AG04450 (cell line): ENCODE data around the gene CD248. TPM values are rescaled to one million over a fixed set of nuclear protein-coding genes. Genes with fewer than 3 reads are reported as not detected.

ENCODE experiments used
- CTCF ChIA-PET: fragments of 300-600, 350-600 bp; formaldehyde crosslinking; extraction: SDS; loops from one replicate; lab custom pipeline; 2022; ENCODE audit warnings: antibody characterized with exemption, inconsistent platforms; lab: Charles Lee
- POLR2A ChIA-PET: fragments of 350-600 bp; formaldehyde crosslinking; extraction: SDS; loops from one replicate; lab custom pipeline; 2021; ENCODE audit warnings: antibody characterized with exemption, inconsistent platforms; lab: Yijun Ruan, JAX
- DNase-seq: peaks from one replicate; pipeline ENCODE4 v3.0.0-alpha.2; 2011; ENCODE audit warnings: low read depth, low spot score
- H3K27ac ChIP-seq: one replicate; pipeline ENCODE4 v1.5.1; 2012; ENCODE audit warnings: low read depth, low read length, control low read depth
- H3K27me3 ChIP-seq: one replicate; pipeline ENCODE4 v1.6.0; 2012; ENCODE audit warnings: low read length; ENCODE audit not compliant: control insufficient read depth, insufficient read depth
- H3K4me3 ChIP-seq: 2 replicates; pipeline ENCODE4 v1.5.1; 2011; ENCODE audit warnings: mild to moderate bottlenecking, low read depth, low read length, control low read depth
- H3K9me3 ChIP-seq: 2 replicates; pipeline ENCODE4 v1.5.1; 2012; ENCODE audit warnings: low read length; ENCODE audit not compliant: control insufficient read depth, insufficient read depth
- CTCF ChIP-seq: IDR thresholded peaks from 2 replicates; pipeline ENCODE4 v1.5.1; 2011; ENCODE audit warnings: low read depth, low read length, control low read depth, inconsistent platforms
- polyA plus RNA-seq: library from polyadenylated mRNA; depleted of rRNA; stranded (reverse); fragments of >200 nt; gene quantifications from 2 replicates; pipeline ENCODE4 v1.2.3, GENCODE V29; 2011

CD248 gene
- polyA plus RNA-seq, 1 experiment, result 105 TPM

GRCh38 chr11:66284526-66285078, 32.2 kb downstream of the CD248 start:
- no peak for DNase-seq
- no peaks in the 10 kb centered on the region for H3K9me3 ChIP-seq
- no peak overlapping the region for H3K27ac ChIP-seq
- H3K4me3 ChIP-seq, result no peak overlapping the region
- ChIA-PET CTCF (no interaction called here), POLR2A (no interaction called here)
- no peaks in the 10 kb centered on the region for H3K27me3 ChIP-seq
- no peak for TF ChIP-seq CTCF

GRCh38 chr11:66283461-66284105, 33.3 kb downstream of the CD248 start:
- no peaks in the 10 kb centered on the region for H3K27me3 ChIP-seq
- H3K27ac ChIP-seq, result no peak overlapping the region
- ChIA-PET CTCF (interaction anchor here (0.6 to 3.7 kb wide), 6 partner anchors 11 to 372 kb away, joined by 3 to 18 read pairs (median 5); partner anchors contain the start of gene BRMS1), POLR2A (interaction anchor here (1.9 kb wide), 1 partner anchor 16 kb away, joined by 7 read pairs; no protein-coding TSS in a partner anchor)
- DNase-seq, result no peak
- H3K4me3 ChIP-seq, result no peak overlapping the region
- H3K9me3 ChIP-seq, result no peaks in the 10 kb centered on the region
- no peak for TF ChIP-seq CTCF

- ChIA-PET CTCF (interaction anchor here (0.6 to 3.7 kb wide), 13 partner anchors 8 to 94 kb away, joined by 3 to 18 read pairs (median 3); partner anchors contain the start of genes BRMS1, RAB1B, RIN1 and TMEM151A), POLR2A (interaction anchor here (0.5 to 1.9 kb wide), 4 partner anchors 9 to 184 kb away, joined by 3 to 7 read pairs (median 4); partner anchors contain the start of genes RIN1 and TMEM151A)
- Histone ChIP-seq H3K4me3 (no peak overlapping the region), H3K27me3 (no peaks in the 10 kb centered on the region), H3K9me3 (no peaks in the 10 kb centered on the region), H3K27ac (no peak overlapping the region)
- peak; percentile 83 for TF ChIP-seq CTCF
- DNase-seq, result peak; percentile 82
Observed at GRCh38 chr11:66282468-66283455, 34.1 kb downstream of the CD248 start.

- no peaks in the 10 kb centered on the region for H3K9me3 ChIP-seq
- ChIA-PET CTCF (interaction anchor here (0.6 to 3.7 kb wide), 11 partner anchors 9 to 64 kb away, joined by 3 to 18 read pairs (median 3); partner anchors contain the start of genes RAB1B, RIN1 and TMEM151A), POLR2A (interaction anchor here (0.5 to 1.9 kb wide), 4 partner anchors 9 to 26 kb away, joined by 3 to 7 read pairs (median 3); partner anchors contain the start of gene TMEM151A)
- no peak overlapping the region for H3K27ac ChIP-seq
- no peak for DNase-seq
- TF ChIP-seq CTCF, result no peak
- no peak overlapping the region for H3K4me3 ChIP-seq
- H3K27me3 ChIP-seq, result no peaks in the 10 kb centered on the region
Observed at GRCh38 chr11:66281776-66282467, 34.9 kb downstream of the CD248 start.
